MCF 10A (cell line): ENCODE measurements around the gene WDFY3. TPM values are rescaled to one million over a fixed set of nuclear protein-coding genes. Genes with fewer than 3 reads are reported as not detected.

Experiments used
- BruUV-seq: library from RNA; stranded (reverse); fragments of 400-500 nt; replicated peaks from 2 replicates; lab custom pipeline; 2021; lab: Mats Ljungman, UMichigan
- CTCF ChIA-PET: fragments of 300-600 bp; sonication (Branson Sonifier 250); formaldehyde crosslinking; extraction: SDS; loops from one replicate; lab custom pipeline; 2021; ENCODE audit warnings: antibody characterized with exemption, inconsistent platforms; lab: Yijun Ruan, JAX
- POLR2A ChIA-PET: fragments of 300-600, 350-650 bp; sonication (Branson Sonifier 250); formaldehyde crosslinking; extraction: SDS; loops from one replicate; lab custom pipeline; 2020; ENCODE audit warnings: antibody characterized with exemption, inconsistent platforms; lab: Yijun Ruan, JAX
- DNase-seq: peaks from one replicate; pipeline ENCODE4 v3.0.0-alpha.2; 2018; ENCODE audit not compliant: unreplicated experiment
- H3K27ac Mint-ChIP-seq: one replicate; pipeline ENCODE4 v1.8.0; 2022; ENCODE audit warnings: mild to moderate bottlenecking, low read depth, mixed read lengths; ENCODE audit not compliant: unreplicated experiment
- H3K27me3 Mint-ChIP-seq: one replicate; pipeline ENCODE4 v1.8.0; 2022; ENCODE audit warnings: mixed read lengths; ENCODE audit not compliant: insufficient read depth, unreplicated experiment
- H3K36me3 Mint-ChIP-seq: one replicate; pipeline ENCODE4 v1.8.0; 2022; ENCODE audit warnings: mild to moderate bottlenecking, moderate library complexity, mixed read lengths; ENCODE audit not compliant: insufficient read depth, unreplicated experiment
- H3K4me1 Mint-ChIP-seq: one replicate; pipeline ENCODE4 v1.8.0; 2022; ENCODE audit warnings: mixed read lengths; ENCODE audit not compliant: insufficient read depth, unreplicated experiment
- H3K4me3 Mint-ChIP-seq: one replicate; pipeline ENCODE4 v1.8.0; 2022; ENCODE audit warnings: mild to moderate bottlenecking, moderate library complexity, mixed read lengths; ENCODE audit not compliant: unreplicated experiment
- H3K9me3 Mint-ChIP-seq: one replicate; pipeline ENCODE4 v1.8.0; 2022; ENCODE audit warnings: mixed read lengths; ENCODE audit not compliant: unreplicated experiment
- CTCF ChIP-seq: fragments of 200-600 bp; IDR thresholded peaks from one replicate; pipeline ENCODE4 v1.8.0; 2022; ENCODE audit warnings: antibody characterized with exemption, mild to moderate bottlenecking; ENCODE audit not compliant: unreplicated experiment
- intact Hi-C: fragments of 100-400 bp; cut with micrococcal nuclease; formaldehyde crosslinking; loops from 2 replicates; pipeline ENCODE4 v1.14.1; 2022
- total RNA-seq: library from RNA; stranded (reverse); gene quantifications from 2 replicates; pipeline ENCODE4 v1.2.3, GENCODE V29; 2022

WDFY3 gene
- total RNA-seq, 1 experiment from 2014 or later, result 90.7 TPM

- peak overlapping the region; percentile 97 for H3K27ac Mint-ChIP-seq
- TF ChIP-seq CTCF, result no peak
- peak overlapping the region; percentile 88 for H3K4me3 Mint-ChIP-seq
- H3K36me3 Mint-ChIP-seq, result peaks cover 23% of the 10 kb centered on the region
- CTCF ChIA-PET, result interaction anchor here (1.0 to 1.6 kb wide), 4 partner anchors 10 to 387 kb away, joined by 3 to 6 read pairs (median 4); no protein-coding TSS in a partner anchor
- POLR2A ChIA-PET, result interaction anchor here (0.6 to 4.3 kb wide), 25 partner anchors 7 to 648 kb away, joined by 3 to 40 read pairs (median 5); partner anchors contain the start of gene CDS1
- peaks cover 4% of the 10 kb centered on the region for H3K4me1 Mint-ChIP-seq
- intact Hi-C loops, result loop anchor here (1.0 to 5.0 kb wide), 4 partner anchors 43 to 215 kb away; no protein-coding TSS in a partner anchor
- H3K9me3 Mint-ChIP-seq, result no peaks in the 10 kb centered on the region
- H3K27me3 Mint-ChIP-seq, result no peaks in the 10 kb centered on the region
- peak; percentile 39 for DNase-seq
- BruUV-seq, result no TSS peak
Measured at GRCh38 chr4:84965553-84966381, 723 bp downstream of the WDFY3 start.

- Mint-ChIP-seq H3K4me3 (peak overlapping the region; percentile 88), H3K4me1 (peaks cover 4% of the 10 kb centered on the region), H3K36me3 (peaks cover 23% of the 10 kb centered on the region), H3K27me3 (no peaks in the 10 kb centered on the region), H3K27ac (peak overlapping the region; percentile 61), H3K9me3 (no peaks in the 10 kb centered on the region)
- DNase-seq, result no peak
- ChIA-PET POLR2A (interaction anchor here (2.5 to 4.3 kb wide), 2 partner anchors 13 to 381 kb away, joined by 36 to 40 read pairs; partner anchors contain the start of gene CDS1), CTCF (no interaction called here)
- intact Hi-C loops, result loop anchor here (5.0 kb wide), 2 partner anchors 43 to 88 kb away; no protein-coding TSS in a partner anchor
- BruUV-seq, result TSS peak; percentile 38
- no peak for TF ChIP-seq CTCF
Measured at GRCh38 chr4:84964995-84965552, 1.4 kb downstream of the WDFY3 start.

GRCh38 chr4:84962102-84962501 is 4.4 kb downstream of the WDFY3 start:
- Mint-ChIP-seq H3K4me3 (no peak overlapping the region), H3K27ac (no peak overlapping the region), H3K9me3 (no peaks in the 10 kb centered on the region), H3K27me3 (no peaks in the 10 kb centered on the region), H3K4me1 (peaks cover 9% of the 10 kb centered on the region), H3K36me3 (peaks cover 23% of the 10 kb centered on the region)
- POLR2A ChIA-PET, result no interaction called here
- no TSS peak for BruUV-seq
- no peak for TF ChIP-seq CTCF
- intact Hi-C loops, result no loop called here
- DNase-seq, result no peak
- CTCF ChIA-PET, result interaction anchor here (0.7 kb wide), 2 partner anchors 183 to 260 kb away, joined by 3 read pairs; no protein-coding TSS in a partner anchor

DNA sequence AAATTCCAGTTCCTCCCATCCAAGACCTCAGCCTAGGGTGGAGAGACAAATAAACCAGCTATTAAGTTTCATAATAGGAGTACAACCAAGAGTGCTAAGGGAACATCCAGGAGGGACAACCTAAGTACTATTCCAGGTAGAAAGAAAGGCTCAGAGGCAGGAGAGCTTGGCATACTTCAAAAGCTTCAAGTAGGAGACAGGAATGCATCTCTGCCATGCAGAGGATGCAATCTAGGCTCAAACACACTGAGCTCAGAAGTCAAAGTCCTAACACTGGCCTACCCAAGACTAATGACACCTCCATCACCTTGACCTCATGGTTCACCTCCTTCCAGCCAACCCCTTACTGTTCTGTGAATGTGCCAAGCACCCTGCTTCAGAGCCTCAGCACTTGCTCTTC is 8.1 kb downstream of the WDFY3 start:
- Mint-ChIP-seq H3K4me1 (peaks cover 21% of the 10 kb centered on the region), H3K9me3 (no peaks in the 10 kb centered on the region), H3K27me3 (no peaks in the 10 kb centered on the region), H3K36me3 (peaks cover 12% of the 10 kb centered on the region), H3K4me3 (no peak overlapping the region), H3K27ac (no peak overlapping the region)
- no peak for TF ChIP-seq CTCF
- BruUV-seq, result no TSS peak
- CTCF ChIA-PET, result interaction anchor here (0.7 to 1.4 kb wide), 2 partner anchors 13 to 126 kb away, joined by 3 to 5 read pairs; no protein-coding TSS in a partner anchor
- POLR2A ChIA-PET, result interaction anchor here (1.4 kb wide), 1 partner anchor 8 kb away, joined by 8 read pairs; the partner anchor contains the start of gene WDFY3
- intact Hi-C loops, result no loop called here
- no peak for DNase-seq
